Cerebellar cortex (tissue), 1 donor: Measurements from ENCODE around the gene NKX6-1.

Source experiments
- DNase-seq: peaks from one replicate; pipeline ENCODE4 v3.0.0-alpha.2; 2015; ENCODE audit warnings: low spot score

The NKX6-1 gene

DNA sequence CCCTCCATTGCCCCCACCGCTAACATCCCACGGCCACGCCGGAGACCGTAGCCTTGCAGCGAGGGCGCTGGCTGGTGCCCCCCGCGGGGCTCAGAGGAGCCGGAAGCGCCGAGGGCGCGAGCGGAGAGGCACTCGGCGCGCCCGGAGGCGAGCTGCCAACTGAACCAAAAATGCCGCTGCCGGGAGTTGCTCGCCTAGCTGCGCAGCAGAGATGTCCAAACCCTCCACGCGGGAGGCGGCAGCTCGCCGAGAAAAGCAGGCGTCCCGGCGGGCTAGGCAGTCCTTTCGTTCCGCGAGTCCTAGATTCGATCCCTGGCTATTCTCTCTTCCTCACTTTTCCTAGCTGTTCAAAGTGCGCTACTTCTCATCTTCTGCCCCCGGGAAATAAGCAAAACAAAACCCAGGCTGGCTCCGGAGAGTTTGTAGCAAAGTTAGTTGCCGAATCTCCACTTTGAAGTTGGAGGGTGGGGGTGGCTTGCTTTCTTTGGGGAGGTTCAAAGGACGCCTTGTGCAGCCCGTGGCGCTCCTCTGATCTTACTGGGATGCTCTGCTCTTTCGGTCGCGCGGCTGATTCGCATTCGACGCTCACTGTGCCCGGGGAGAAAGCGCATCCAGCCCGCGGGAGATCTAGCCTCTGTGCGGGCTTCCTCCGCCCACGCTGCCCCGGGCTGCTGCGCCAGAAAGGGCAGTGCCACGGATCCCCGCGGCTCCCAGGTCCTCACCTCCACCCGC, 723 bp downstream of the NKX6-1 start:
- DNase-seq, result no peak

- DNase-seq, result no peak
Measured at GRCh38 chr4:84497504-84498202, 1.4 kb downstream of the NKX6-1 start.

GRCh38 chr4:84496706-84497503, 2.2 kb downstream of the NKX6-1 start:
- no peak for DNase-seq

- DNase-seq, result no peak
Measured at GRCh38 chr4:84496331-84496705, 2.8 kb downstream of the NKX6-1 start.

DNA sequence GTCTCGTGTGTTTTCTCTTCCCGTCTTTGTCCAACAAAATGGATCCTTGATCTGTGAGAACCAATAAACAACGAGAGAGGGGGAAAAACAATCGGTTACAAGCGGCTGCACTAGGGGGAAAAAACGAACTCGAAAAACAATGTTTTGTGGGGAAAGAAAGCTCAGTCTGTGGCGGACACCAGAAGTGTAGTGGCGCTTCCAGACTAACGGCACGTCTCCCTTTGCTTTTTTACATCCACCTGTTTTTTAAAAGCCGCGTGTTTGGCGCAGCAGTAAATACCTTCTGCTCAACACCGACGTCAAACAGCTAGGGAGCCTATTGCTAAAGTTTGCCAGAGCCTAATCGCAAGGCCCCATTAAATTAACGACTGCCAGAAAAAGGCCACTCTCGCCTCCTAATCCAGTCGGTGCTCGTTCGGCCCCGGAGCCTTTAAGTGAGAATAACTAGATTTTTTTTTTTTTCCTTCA, 3.3 kb downstream of the NKX6-1 start:
- no peak for DNase-seq

GRCh38 chr4:84495118-84495793, 3.8 kb downstream of the NKX6-1 start:
- no peak for DNase-seq

DNA sequence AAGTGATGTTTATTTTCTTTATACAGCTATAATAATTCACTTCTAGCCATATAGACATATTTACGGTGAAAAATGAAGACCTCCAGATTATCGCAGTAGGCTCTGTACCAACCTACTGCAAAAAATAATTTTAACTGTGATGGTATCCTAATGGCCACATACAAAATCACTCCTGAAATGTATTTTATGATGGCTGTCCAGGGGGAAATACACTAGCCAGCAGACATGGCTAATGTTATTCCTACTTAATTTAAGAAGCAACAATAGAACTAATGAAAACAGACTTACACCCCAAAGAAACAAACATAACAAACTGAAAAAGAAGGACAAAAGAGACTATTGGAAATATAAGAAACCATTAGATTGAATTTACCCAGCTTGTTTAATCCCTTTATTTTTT, 4.6 kb downstream of the NKX6-1 start:
- DNase-seq, result no peak

GRCh38 chr4:84494076-84494475, 5.0 kb downstream of the NKX6-1 start:
- no peak for DNase-seq

GRCh38 chr4:84493092-84493850, 5.8 kb downstream of the NKX6-1 start:
- DNase-seq, result no peak

DNA sequence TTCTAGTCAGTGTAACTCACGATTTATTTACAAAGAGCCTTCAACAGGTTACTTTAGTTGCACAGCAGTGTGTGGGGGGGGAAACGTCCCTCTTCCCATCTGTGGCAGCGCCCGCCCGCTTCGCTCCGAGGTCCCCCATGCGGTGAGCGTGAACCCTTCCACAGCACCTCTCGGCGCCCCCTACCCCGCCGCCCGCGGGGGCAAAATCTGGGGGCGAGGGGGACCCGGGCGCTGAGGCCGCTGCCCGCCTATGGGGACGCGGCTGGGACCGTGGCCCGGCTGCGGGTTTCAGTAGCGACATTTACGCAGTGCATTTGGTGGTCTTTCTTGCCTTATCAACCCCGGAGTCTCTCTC, 6.4 kb downstream of the NKX6-1 start:
- DNase-seq, result no peak

DNA sequence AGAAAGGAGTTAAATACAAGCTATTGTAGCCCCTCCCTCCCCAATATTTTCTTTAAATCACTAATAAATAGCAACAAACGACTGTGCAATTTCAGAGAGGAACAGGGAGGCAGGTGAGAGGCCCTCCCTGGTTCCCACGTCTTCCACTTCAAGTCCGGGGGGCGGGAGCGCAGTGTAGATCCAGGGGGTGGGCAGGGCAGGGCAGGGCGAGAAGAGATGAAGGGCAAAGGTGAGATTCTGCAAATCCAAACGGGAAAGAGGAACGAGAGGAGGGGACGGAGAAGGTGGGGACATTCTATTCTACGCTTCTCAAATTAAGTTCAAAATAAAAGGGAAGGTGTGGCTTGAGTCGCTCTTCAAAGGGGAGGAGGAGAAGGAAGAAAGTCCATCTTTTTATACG, 6.8 kb downstream of the NKX6-1 start:
- no peak for DNase-seq

GRCh38 chr4:84491481-84491880, 7.6 kb downstream of the NKX6-1 start:
- no peak for DNase-seq

- DNase-seq, result no peak
Measured at GRCh38 chr4:84490663-84491062, 8.4 kb downstream of the NKX6-1 start.

- no peak for DNase-seq
Measured at GRCh38 chr4:84484236-84484635, 14.9 kb downstream of the NKX6-1 start.

DNA sequence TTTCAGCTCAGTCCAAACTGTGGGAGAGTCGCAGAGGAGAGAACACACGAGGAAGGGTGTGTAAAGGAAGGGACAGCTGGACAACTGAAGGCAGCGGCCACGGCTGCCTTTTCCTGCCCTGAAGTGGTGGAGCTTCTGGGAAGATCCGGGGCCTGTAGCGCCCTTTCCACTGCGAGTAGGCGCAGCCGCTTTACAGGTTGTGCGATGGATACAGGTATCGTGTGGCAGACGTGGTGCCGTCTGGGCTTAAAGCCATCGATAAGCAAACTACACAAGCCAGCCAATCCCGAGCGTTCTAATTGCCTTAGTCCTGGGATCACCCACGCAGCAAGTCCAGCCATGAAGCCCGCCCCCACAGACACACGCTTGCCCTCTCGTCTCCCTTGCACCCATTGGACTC, 15.4 kb downstream of the NKX6-1 start:
- DNase-seq, result no peak

- no peak for DNase-seq
Measured at GRCh38 chr4:84482564-84483563, 16.2 kb downstream of the NKX6-1 start.

- no peak for DNase-seq
Measured at GRCh38 chr4:84481860-84482245, 17.2 kb downstream of the NKX6-1 start.

GRCh38 chr4:84481077-84481859, 17.8 kb downstream of the NKX6-1 start:
- no peak for DNase-seq

DNA sequence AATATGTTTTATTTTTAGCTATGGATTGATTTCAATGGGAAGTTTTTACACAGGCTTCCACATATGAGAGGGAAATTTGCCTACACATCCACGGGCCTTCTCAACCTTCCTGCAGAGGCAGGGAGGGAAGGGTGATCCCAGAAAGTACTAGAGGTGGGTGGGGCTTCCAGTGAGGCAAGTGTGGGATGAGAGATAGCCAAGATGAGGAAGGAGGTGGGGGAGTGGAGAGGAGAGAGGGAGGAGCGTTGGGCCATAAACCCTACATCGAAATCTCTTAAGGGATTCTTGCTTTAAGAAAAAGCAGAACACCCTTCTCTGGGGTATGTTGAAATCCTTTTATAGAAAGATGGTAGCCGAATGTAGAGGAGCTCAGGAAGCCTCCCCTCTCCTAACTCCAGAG, 19.0 kb downstream of the NKX6-1 start:
- DNase-seq, result no peak

DNA sequence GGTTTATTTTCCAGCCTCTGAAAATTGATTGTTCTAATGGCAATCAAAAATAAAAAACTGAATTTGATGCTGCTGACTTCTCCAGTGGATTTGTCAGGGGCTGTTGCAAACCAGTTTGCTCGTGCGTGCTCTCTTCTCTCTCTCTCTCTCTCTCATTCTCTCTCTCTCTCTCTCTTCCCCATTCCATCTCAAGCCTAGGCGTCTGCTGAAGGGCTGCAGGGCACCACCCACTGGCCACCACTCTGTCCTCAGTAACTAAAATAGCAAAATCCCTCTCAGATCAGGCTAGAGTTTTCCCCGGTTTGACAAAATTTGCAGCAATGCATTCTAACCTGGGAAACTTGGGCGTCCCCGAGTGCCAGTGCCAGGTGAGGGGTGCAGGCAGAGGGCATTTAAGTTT, 19.4 kb downstream of the NKX6-1 start:
- DNase-seq, result no peak
